ENCODE measurements around the gene TULP4. TPM values are rescaled to one million over a fixed set of nuclear protein-coding genes. Genes with fewer than 3 reads are reported as not detected.

The TULP4 gene
- total RNA-seq, 1 experiment from 2014 or later, result 126 TPM

GRCh38 chr6:158539881-158540280, 227.6 kb downstream of the TULP4 start:
- H3K9me3 ChIP-seq, result no peaks in the 10 kb centered on the region
- Mint-ChIP-seq H3K9me3 (ENCODE audit: unreplicated experiment) (no peaks in the 10 kb centered on the region), H3K27me3 (ENCODE audit: insufficient read depth, unreplicated experiment) (peaks cover 3% of the 10 kb centered on the region), H3K4me3 (ENCODE audit: unreplicated experiment) (no peak overlapping the region), H3K27ac (ENCODE audit: unreplicated experiment) (no peak overlapping the region), H3K4me1 (ENCODE audit: low read depth, unreplicated experiment) (no peaks in the 10 kb centered on the region), H3K36me3 (ENCODE audit: insufficient read depth, unreplicated experiment) (no peaks in the 10 kb centered on the region)
- intact Hi-C loops (cut with micrococcal nuclease; ENCODE audit: unreplicated experiment), result no loop called here
- no peak overlapping the region for H3K4me3 ChIP-seq (ENCODE audit: low read depth, low read length)
- BruUV-seq (replicated peaks), result no TSS peak
- no peak for DNase-seq
- H3K27me3 ChIP-seq (replicated peaks; ENCODE audit: control insufficient read depth, insufficient read depth, low read length), result no peaks in the 10 kb centered on the region
- TF ChIP-seq CTCF (IDR thresholded peaks at IDR 0.05; ENCODE audit: insufficient read depth in 1 of 2, low read depth in 1 of 2, low read length in 1 of 2, severe bottlenecking in 1 of 2, unreplicated experiment in 1 of 2), result no peak
- H3K36me3 ChIP-seq (ENCODE audit: control insufficient read depth, insufficient read depth, low read length), result no peaks in the 10 kb centered on the region
- no peaks in the 10 kb centered on the region for H3K4me1 ChIP-seq
- CTCF ChIA-PET, result no interaction called here
- POLR2A ChIA-PET, result no interaction called here

GRCh38 chr6:158543606-158544185, 231.4 kb downstream of the TULP4 start:
- intact Hi-C loops (cut with micrococcal nuclease; ENCODE audit: unreplicated experiment), result no loop called here

GRCh38 chr6:158544428-158544827, 232.2 kb downstream of the TULP4 start:
- no peak for DNase-seq
- Mint-ChIP-seq H3K4me1 (ENCODE audit: low read depth, unreplicated experiment) (no peaks in the 10 kb centered on the region), H3K9me3 (ENCODE audit: unreplicated experiment) (no peaks in the 10 kb centered on the region), H3K27ac (ENCODE audit: unreplicated experiment) (no peak overlapping the region), H3K27me3 (ENCODE audit: insufficient read depth, unreplicated experiment) (no peaks in the 10 kb centered on the region), H3K4me3 (ENCODE audit: unreplicated experiment) (no peak overlapping the region), H3K36me3 (ENCODE audit: insufficient read depth, unreplicated experiment) (peaks cover 5% of the 10 kb centered on the region)
- TF ChIP-seq CTCF (IDR thresholded peaks at IDR 0.05; ENCODE audit: insufficient read depth in 1 of 2, low read depth in 1 of 2, low read length in 1 of 2, severe bottlenecking in 1 of 2, unreplicated experiment in 1 of 2), result no peak
- ChIA-PET CTCF (no interaction called here), POLR2A (no interaction called here)
- BruUV-seq (replicated peaks), result no TSS peak
- H3K36me3 ChIP-seq (ENCODE audit: control insufficient read depth, insufficient read depth, low read length), result no peaks in the 10 kb centered on the region
- intact Hi-C loops (cut with micrococcal nuclease; ENCODE audit: unreplicated experiment), result no loop called here
- H3K4me3 ChIP-seq (ENCODE audit: low read depth, low read length), result no peak overlapping the region
- no peaks in the 10 kb centered on the region for H3K27me3 ChIP-seq (replicated peaks; ENCODE audit: control insufficient read depth, insufficient read depth, low read length)
- H3K9me3 ChIP-seq, result no peaks in the 10 kb centered on the region
- H3K4me1 ChIP-seq, result no peaks in the 10 kb centered on the region

More at GRCh38 chr6:158543606-158544185, 231.4 kb downstream of the TULP4 start:
- Mint-ChIP-seq H3K27ac (ENCODE audit: unreplicated experiment) (no peak overlapping the region), H3K27me3 (ENCODE audit: insufficient read depth, unreplicated experiment) (peaks cover under 1% of the 10 kb centered on the region), H3K9me3 (ENCODE audit: unreplicated experiment) (no peaks in the 10 kb centered on the region), H3K4me3 (ENCODE audit: unreplicated experiment) (no peak overlapping the region), H3K36me3 (ENCODE audit: insufficient read depth, unreplicated experiment) (peaks cover 4% of the 10 kb centered on the region), H3K4me1 (ENCODE audit: low read depth, unreplicated experiment) (no peaks in the 10 kb centered on the region)
- no peak for TF ChIP-seq CTCF (IDR thresholded peaks at IDR 0.05; ENCODE audit: insufficient read depth in 1 of 2, low read depth in 1 of 2, low read length in 1 of 2, severe bottlenecking in 1 of 2, unreplicated experiment in 1 of 2)
- CTCF ChIA-PET, result no interaction called here
- POLR2A ChIA-PET, result no interaction called here
- Histone ChIP-seq H3K36me3 (ENCODE audit: control insufficient read depth, insufficient read depth, low read length) (no peaks in the 10 kb centered on the region), H3K27me3 (replicated peaks; ENCODE audit: control insufficient read depth, insufficient read depth, low read length) (no peaks in the 10 kb centered on the region), H3K4me3 (ENCODE audit: low read depth, low read length) (no peak overlapping the region), H3K9me3 (no peaks in the 10 kb centered on the region), H3K4me1 (no peaks in the 10 kb centered on the region)
- peak in 1 of 2 experiments; percentile 5 for DNase-seq
- BruUV-seq (replicated peaks), result no TSS peak
